ENCODE results near the gene CBX3.
"Not testable (repeated sequence)": the region's sequence is repeated elsewhere in the genome, so short reads cannot be mapped to it uniquely, and the experiment has no call there.

The CBX3 gene

DNA sequence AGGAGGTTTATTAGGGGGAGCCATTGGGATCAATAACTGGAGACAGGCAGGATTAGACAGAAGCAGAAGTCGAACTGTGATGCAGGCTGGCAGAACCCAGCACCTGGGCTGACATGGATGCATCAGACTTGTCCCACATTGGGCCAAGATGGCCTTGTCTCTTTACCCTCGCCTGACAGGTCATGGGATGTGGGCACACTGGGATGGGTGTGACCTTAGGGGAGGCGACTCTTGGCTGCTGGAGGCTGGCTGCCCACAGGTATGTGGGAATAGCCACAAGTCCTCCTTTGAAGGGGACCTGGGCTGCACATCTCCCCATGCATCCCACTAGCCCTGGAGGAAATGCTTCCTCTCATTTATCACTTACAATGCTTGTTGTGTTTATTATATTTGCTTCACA is 32.3 kb upstream of the CBX3 start:
- DNase-seq (ENCODE audit: low read depth in 2 of 2, low spot score in 1 of 2): no peak

DNA sequence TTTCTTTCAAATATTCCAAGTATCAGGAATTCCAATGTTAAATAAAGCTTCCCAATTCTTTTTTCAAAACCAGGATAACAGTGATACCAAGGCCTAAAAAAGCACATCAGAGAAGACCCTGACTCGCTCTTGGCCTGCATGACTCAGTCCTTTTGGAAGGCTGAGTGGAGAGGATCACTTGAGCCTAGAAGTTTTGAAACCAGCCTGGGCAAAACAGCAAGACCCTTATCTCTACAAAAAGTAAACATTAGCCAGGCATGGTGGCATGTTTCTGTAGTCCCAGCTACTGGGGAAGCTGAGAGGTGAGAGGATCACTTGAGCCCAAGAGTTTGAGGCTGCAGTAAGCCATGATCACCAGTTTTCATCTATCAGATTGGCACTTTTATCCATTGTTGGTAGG is 30.9 kb upstream of the CBX3 start:
- DNase-seq (ENCODE audit: low read depth in 2 of 2, low spot score in 1 of 2): no peak

DNA sequence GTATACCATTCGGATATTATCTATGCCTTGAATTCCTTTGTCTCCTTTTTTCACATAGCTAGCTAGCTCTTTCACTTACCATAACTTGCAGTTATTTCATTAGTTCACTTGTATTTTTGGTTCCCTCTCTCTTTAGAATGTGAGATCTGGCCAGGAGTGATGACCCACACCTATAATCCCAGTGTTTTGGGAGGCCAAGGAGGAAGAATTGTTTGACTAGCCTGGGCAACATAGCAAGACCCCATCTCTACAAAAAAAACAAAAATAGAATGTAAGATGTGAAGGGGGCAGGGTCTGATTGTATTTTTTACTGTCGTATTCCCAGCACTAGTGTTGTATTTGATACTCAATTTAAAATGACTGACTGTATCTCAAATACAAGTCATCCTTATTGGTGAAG is 29.9 kb upstream of the CBX3 start:
- DNase-seq (ENCODE audit: low read depth in 2 of 2, low spot score in 1 of 2): no peak

DNA sequence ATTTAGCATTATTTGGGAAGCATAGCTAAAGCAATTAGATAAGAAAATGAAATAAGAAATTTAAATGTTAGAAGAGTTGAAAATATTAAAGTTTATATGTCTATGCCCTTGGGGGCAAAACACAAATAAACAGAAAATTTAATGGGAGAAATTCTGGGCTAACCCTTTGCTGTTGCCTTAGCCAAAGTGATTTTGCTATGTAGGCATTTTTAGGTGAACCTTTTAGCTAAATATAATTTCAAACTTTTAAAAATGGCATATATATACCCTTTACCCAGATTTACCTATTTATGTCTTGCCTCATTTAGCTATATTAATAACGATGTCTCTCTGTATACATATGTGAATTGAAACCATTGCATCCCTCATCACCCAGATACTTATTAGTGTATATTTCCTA is 29.5 kb upstream of the CBX3 start:
- no peak for DNase-seq (ENCODE audit: low read depth in 2 of 2, low spot score in 1 of 2)

DNA sequence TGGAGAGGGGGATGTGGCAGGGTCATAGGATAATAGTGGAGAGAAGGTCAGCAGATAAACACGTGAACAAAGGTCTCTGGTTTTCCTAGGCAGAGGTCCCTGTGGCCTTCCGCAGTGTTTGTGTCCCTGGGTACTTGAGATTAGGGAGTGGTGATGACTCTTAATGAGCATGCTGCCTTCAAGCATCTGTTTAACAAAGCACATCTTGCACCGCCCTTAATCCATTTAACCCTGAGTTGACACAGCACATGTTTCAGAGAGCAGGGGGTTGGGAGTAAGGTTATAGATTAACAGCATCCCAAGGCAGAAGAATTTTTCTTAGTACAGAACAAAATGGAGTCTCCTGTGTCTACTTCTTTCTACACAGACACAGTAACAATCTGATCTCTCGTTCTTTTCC is 25.6 kb upstream of the CBX3 start:
- DNase-seq (ENCODE audit: low read depth in 2 of 2, low spot score in 1 of 2): not testable (repeated sequence)

DNA sequence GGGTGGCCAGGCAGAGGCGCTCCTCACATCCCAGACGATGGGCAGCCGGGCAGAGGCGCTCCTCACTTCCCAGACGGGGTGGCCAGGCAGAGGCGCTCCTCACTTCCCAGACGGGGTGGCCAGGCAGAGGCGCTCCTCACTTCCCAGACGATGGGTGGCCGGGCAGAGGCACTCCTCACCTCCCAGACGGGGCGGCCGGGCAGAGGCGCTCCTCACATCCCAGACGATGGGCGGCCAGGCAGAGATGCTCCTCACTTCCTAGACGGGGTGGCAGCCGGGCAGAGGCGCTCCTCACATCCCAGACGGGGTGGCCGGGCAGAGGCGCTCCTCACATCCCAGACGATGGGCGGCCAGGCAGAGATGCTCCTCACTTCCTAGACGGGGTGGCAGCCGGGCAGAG is 24.8 kb upstream of the CBX3 start:
- not testable (repeated sequence) for DNase-seq (ENCODE audit: low read depth in 2 of 2, low spot score in 1 of 2)

DNA sequence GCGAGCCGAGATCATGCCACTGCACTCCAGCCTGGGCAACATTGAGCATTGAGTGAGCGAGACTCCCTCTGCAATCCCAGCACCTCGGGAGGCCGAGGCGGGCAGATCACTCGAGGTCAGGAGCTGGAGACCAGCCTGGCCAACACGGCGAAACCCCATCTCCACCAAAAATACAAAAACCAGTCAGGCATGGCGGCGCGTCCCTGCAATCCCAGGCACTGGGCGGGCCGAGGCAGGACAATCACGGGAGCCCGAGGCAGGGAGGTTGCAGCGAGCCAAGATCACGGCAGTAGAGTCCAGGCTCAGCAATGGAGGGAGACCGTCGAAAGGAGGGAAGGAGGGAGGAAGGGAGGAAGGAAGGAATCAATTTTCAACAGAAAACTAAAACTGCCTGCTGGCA is 24.3 kb upstream of the CBX3 start:
- not testable (repeated sequence) for DNase-seq (ENCODE audit: low read depth in 2 of 2, low spot score in 1 of 2)

DNA sequence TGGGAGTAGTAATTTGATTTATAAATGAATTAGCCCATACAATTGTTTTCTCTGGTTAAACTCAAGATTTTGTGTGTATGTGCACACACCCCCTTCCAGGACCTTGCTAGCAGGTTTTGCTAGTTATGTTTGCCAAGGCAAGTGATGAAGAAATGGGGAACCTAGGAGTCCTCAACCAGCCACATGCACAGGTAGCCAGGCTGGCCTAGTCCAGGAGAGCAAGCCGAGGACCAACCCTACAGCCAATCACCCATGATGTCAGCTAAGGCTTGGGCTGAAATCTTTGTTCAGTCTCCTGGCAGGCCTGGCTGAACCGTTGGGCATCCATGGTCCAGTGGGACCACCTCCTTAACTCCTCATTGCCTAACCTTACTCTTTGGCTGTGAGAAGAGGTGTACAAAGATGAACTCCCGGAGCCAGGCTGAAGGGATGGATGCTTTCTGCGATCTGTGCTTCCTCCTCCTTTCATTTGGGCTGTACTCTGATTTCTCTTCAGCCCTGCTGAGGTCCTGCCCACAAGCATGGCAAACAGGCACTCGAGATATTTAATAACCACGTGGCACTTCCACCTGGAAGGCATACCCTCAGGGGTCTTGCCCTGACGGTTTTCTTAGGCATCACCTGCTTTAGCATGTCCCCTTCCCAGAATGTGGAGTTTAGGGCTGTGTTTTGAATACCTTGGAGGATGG is 23.1 kb upstream of the CBX3 start:
- no peak for DNase-seq (ENCODE audit: low read depth in 2 of 2, low spot score in 1 of 2)

DNA sequence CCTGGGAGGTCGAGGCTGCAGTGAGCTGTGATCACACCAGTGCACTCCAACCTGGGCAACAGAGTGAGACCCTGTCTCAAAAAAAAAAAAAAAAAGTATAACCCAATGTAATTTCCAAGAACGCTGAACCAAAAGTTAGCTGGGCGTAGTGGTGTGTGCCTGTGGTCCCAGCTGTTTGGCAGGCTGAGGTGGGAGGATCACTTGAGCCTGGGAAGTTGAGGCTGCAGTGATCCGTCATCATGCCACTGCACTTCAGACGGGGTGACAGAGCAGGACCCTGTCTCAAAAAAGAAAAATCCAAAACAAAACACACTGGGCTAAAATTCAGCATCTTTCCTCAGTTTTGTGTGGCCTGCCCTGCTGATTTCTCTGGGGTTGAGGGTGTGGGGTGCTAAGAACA is 22.1 kb upstream of the CBX3 start:
- DNase-seq (ENCODE audit: low read depth in 2 of 2, low spot score in 1 of 2): no peak

DNA sequence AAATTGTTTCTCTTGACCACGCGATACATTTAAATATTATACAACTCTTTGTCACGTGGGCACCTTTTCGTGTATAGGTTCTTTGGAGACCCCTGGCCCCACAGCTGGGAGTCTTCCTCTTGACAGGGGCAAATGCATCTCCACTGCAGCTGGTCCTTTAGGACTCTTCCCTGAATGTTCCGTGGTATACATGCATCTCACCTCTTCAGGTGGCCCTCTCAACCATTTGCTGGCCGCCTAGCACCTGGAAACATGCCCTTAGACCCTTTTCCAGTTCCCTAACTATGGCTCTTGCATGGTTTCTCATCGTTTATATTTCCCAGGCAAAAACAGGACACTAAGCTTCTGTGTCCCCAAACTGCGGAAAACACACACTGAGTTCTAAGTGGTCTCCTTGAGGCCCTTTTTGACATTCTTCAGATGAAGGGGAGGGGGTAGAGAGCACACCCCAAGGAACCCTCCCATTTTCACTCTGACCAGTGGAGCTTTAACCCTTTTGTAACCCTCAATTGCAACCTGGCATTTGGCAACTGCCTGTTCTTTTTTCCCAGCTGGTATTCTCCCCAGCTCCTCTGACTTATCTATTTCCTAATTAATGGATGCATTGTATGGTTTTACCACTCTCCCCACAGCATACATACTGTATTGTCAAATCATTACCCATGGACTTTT is 21.6 kb upstream of the CBX3 start:
- DNase-seq (ENCODE audit: low read depth in 2 of 2, low spot score in 1 of 2): no peak

DNA sequence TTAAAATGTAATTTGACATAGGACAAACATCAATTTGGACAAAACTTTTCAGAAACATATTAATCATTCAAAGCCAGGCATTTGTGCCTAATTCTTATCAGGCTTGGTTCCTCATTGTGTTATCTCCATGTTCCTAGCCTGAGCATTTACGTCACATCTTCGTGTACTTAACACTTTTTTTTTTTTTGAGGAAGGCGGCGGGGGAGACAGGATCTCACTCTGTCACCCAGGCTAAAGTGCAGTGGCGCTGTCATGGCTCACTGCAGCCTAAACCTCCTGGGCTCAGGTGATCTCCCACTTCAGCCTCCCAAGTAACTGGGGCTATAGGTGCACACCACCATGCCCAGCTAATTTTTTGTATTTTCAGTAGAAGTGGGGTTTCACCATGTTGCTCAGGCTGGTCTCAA is 20.8 kb upstream of the CBX3 start:
- DNase-seq (ENCODE audit: low read depth in 2 of 2, low spot score in 1 of 2): no peak

DNA sequence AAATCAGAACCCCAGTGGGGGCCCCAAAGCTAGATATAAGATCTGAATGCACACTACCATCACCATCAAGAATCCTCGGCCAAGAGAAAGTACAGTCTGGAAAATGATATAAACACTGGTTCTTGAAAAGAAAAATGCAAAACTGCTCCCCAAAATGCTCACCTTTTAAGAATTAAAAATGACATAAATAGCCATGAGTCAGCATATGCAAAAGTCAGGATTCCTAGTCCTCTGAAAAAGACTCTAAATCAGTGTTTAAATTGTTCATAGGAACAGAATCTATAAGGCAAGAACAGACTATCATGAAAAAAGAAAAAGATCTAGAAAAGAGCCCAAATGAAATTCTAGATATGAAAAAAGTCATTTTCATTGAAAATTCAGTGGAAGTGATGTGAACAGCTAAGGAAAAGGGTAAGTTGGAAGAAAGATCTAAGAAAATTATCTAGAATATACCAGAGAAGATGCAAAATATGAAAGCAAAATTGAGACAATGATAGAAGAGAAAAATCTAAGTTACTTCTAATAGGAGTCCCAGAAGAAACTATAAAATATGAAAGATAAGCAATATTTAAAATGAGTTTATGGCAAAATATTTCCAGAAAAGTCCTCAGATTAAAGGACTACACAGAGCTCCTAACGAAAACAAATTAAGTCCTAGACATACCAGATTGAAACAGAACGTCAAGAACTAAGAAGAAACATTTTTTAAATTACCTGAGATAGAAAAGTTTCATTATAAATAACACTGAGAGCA is 19.9 kb upstream of the CBX3 start:
- no peak for DNase-seq (ENCODE audit: low read depth in 2 of 2, low spot score in 1 of 2)

DNA sequence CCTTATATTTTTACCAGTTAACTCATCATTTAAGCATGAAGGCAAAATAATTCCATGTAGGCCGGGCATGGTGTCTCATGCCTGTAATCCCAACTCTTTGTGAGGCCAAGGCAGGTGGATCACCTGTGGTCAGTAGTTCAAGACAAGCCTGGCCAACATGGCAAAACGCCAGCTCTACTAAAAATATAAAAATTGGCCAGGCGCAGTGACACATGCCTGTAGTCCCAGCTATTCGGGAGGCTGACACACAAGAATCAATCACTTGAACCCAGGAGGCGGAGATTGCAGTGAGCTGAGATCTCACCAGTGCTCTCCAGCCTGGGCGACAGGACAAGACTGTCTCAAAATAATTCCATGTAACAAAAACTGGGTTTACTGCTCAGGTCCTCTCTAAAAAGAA is 19.3 kb upstream of the CBX3 start:
- no peak for DNase-seq (ENCODE audit: low read depth in 2 of 2, low spot score in 1 of 2)

DNA sequence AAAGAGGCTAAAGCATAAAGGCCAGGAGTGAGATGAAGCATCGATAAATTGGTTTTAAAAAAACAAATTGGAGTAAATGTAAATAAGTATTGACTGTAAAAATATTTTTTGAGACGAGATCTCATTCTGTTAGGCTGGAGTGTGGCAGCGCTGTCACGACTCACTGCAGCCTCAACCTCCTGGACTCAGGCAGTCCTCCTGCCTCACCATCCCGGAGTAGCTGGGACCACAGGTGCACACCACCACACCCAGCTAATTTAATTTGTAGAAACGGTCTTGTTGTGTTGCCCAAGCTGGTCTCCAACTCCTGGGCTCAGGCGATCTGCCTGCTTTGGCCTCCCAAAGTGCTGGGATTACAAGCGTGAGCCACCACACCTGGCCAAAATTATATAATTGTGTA is 18.8 kb upstream of the CBX3 start:
- DNase-seq (ENCODE audit: low read depth in 2 of 2, low spot score in 1 of 2): no peak

DNA sequence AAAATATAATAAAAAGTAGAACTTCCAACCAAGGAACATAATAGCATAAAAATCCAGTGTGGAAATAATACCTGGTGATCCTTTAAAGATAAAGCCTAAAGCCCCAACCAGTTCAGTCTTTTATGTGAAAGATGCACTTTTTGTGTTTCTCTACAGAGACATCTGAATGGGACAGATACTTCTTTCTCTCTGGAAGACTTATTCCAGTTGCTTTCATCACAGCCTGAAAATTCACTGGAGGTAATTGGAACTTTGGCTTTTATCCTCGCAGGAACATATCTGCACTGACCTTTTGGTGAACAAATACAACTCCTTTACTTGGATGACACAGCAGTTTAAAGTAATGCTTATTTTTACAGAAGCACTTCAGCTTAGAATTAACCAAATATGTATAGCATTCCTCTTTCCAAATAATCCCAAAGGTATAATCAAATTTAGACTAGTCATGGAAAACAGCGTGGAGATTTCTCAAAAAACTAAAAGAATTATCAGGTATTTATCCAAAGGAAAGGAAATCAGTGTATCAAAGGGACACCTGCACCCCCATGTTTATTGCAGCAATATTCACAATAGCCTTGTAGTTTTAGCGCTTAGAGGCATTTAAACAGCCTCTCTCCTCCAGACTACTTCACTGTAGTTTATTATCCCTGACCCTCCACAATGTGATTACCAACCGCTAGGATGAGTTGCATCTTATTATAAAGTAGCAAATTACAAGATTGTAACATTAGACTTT is 17.8 kb upstream of the CBX3 start:
- DNase-seq (ENCODE audit: low read depth in 2 of 2, low spot score in 1 of 2): no peak

DNA sequence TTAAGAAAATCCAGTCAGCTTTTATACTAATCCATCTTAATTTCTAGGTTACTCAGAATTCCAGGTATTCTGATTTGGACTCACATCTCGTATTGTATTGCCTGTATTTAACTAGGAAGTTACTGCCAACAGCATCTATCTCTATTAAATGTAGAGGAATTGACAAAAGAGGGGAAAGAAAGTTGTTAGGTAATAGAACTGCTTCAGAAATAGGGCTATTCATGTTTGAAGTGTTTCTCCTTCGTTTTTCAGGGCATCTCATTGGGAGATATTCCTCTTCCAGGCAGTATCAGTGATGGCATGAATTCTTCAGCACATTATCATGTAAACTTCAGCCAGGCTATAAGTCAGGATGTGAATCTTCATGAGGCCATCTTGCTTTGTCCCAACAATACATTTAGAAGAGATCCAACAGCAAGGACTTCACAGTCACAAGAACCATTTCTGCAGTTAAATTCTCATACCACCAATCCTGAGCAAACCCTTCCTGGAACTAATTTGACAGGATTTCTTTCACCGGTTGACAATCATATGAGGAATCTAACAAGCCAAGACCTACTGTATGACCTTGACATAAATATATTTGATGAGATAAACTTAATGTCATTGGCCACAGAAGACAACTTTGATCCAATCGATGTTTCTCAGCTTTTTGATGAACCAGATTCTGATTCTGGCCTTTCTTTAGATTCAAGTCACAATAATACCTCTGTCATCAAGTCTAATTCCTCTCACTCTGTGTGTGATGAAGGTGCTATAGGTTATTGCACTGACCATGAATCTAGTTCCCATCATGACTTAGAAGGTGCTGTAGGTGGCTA is 17.1 kb upstream of the CBX3 start:
- DNase-seq (ENCODE audit: low read depth in 2 of 2, low spot score in 1 of 2): not testable (repeated sequence)

DNA sequence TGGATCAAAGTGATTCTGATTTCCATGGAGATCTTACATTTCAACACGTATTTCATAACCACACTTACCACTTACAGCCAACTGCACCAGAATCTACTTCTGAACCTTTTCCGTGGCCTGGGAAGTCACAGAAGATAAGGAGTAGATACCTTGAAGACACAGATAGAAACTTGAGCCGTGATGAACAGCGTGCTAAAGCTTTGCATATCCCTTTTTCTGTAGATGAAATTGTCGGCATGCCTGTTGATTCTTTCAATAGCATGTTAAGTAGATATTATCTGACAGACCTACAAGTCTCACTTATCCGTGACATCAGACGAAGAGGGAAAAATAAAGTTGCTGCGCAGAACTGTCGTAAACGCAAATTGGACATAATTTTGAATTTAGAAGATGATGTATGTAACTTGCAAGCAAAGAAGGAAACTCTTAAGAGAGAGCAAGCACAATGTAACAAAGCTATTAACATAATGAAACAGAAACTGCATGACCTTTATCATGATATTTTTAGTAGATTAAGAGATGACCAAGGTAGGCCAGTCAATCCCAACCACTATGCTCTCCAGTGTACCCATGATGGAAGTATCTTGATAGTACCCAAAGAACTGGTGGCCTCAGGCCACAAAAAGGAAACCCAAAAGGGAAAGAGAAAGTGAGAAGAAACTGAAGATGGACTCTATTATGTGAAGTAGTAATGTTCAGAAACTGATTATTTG is 16.3 kb upstream of the CBX3 start:
- no peak for DNase-seq (ENCODE audit: low read depth in 2 of 2, low spot score in 1 of 2)

DNA sequence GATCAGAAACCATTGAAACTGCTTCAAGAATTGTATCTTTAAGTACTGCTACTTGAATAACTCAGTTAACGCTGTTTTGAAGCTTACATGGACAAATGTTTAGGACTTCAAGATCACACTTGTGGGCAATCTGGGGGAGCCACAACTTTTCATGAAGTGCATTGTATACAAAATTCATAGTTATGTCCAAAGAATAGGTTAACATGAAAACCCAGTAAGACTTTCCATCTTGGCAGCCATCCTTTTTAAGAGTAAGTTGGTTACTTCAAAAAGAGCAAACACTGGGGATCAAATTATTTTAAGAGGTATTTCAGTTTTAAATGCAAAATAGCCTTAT is 15.7 kb upstream of the CBX3 start:
- no peak for DNase-seq (ENCODE audit: low read depth in 2 of 2, low spot score in 1 of 2)

DNA sequence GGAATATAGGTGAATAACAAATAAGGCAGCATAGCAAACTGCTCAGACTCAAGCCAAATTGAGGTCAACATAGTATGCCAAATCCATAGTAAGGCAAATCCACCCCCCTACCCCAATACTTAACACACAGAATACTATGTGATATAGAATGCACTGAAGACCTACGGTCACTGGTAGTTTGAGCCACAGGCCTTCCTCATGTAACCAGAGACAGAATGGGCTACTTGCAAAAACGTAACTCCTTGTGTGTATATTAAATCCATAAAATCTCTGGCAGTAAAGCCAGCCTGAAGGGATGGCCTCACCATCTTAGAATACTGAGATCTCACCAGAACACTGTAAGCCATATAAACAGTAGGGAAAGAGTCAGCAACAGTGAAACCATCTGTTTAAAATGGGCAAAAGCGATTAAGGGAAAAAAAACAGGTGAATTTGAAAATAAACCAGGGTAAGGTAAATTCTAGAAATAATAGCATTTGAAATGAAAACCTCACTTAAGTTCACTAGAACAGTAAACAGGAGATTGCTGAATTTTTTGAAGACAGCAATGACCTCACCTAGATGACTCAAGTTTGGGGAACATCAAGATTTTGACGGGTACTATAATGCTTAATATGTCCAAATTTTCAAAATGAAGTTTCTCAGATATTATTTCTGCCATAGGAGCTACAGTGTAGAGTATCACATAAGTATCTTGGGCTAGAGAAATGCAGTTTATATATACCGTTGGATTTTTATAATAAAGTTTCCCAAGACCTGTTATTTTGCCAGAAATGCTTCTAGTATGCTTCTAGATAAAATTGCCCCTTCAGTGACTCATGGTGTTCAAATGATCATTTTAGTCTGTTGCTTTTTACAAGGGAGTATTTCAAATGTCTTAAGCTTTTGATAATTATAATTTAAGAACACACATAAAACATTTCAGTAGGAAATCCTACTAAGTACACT is 14.9 kb upstream of the CBX3 start:
- DNase-seq (ENCODE audit: low read depth in 2 of 2, low spot score in 1 of 2): no peak
